ENCODE data around the gene RCBTB1.
"Not testable (repeated sequence)": the region's sequence is repeated elsewhere in the genome, so short reads cannot be mapped to it uniquely, and the experiment has no call there.

Gene RCBTB1

DNA sequence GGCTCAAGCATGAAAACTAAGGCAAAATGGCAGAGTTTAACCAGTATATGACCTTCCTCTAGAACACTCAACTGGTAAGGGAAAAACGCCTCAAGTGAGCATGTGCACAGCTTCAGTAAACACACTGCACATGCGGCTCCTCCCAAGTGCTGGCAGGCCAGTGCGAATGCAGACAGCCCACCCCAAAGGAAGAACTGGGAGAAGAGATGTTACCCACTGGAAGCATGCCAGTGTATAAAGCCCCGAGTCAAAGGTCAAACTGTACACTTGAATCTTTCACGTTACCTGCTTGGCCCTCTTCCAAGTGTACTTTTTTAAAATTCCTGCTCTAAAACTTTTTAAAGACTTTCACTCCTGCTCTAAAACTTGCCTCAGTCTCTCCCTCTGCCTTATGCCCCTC is 19.2 kb upstream of the RCBTB1 start:
- DNase-seq: no peak

DNA sequence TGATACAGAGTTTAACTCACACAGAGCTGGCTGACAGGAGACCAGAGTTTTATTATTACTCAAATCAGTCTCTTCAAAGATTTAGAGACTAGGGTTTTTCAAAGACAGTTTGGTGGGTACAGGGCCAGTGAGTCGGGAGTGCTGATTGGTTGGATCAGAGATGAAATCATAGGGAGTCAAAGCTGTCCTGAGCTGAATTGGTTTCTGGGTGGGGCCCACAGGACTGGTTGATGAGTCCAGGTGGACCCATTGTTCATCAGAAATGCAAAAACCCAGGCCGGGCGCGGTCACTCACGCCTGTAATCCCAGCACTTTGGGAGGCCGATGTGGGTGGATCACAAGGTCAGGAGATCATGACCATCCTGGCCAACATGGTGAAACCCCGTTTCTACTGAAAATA is 17.3 kb upstream of the RCBTB1 start:
- DNase-seq: not testable (repeated sequence)

- no peak for DNase-seq
Measured at GRCh38 chr13:49602005-49602404, 16.6 kb upstream of the RCBTB1 start.

DNA sequence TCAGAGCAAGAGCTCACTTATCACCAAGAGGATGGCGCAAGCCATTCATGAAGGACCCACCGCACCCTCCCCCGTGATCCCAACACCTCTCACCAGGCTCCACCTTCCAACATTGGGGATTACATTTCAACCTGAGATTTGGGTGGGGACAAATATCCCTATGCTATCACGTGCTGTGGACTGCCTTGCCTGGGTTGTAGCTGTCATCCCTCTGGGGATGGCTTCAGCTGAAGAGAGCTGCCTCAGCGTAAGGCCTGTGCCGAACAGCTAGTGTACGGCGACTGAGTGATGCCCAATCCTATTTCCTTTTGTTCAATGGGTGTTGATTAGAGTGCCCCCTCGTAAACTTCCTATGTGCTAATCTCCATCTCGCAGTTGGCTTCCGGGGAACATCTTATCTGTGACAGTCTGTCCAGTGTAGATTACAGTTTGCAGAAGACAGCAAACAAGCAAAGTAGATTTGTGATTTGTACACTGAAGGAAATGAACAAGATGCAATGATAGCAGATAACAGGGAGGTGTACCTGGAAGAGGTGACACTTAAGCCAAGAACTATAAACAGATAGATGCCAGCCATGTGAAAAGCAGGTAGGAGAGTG is 11.8 kb upstream of the RCBTB1 start:
- DNase-seq: no peak

- no peak for DNase-seq
Measured at GRCh38 chr13:49596221-49596620, 10.9 kb upstream of the RCBTB1 start.

GRCh38 chr13:49594576-49594975 is 9.2 kb upstream of the RCBTB1 start:
- DNase-seq: no peak

GRCh38 chr13:49593876-49594275 is 8.5 kb upstream of the RCBTB1 start:
- DNase-seq: not testable (repeated sequence)

DNA sequence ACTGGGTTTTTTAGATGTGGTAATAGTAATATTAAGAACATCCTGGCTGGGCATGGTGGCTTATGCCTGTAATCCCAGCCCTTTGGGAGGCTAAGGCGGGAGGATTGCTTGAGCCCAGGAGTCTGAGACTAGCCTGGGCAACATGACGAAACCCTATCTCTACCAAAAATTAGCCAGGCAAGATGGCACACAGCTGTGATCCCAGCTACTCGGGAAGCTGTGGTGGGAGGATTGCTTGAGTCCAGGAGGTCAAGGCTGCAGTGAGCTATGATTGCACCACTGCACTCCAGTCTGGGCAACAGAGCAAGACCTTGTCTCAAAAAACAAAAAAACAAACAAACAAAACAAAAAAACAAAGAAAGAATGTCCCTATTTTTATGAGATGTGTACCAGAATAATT is 5.4 kb upstream of the RCBTB1 start:
- DNase-seq: not testable (repeated sequence)

DNA sequence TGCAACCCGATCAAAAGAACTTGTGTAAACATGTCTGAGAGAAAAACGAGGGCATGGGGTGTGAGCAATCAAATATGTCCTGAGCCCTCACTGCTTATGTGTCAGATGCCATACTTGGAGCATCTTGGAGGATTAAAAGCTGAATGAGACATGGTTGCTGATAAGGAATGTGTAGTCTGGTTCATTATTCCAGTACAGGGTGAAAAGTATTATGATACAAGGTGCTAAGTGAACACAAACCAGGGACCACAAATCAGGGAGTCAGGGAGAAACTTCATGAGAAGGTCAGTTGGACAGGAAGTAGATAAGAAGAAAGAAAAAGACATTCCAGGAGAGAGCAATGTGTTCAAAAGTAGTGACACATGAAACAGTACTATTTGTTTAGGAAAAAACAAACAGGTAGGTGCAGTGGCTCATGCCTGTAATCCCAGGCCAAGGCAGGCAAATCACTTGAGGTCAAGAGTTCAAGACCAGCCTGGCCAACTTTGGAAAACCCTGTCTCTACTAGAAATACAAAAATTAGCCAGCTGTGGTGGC is 2.0 kb upstream of the RCBTB1 start:
- peak; percentile 8 for DNase-seq

GRCh38 chr13:49586717-49587116 is 1.4 kb upstream of the RCBTB1 start:
- no peak for DNase-seq

- DNase-seq: no peak
Measured at GRCh38 chr13:49584771-49585182, 581 bp downstream of the RCBTB1 start.

- no peak for DNase-seq
Measured at GRCh38 chr13:49580980-49581680, 4.2 kb downstream of the RCBTB1 start.

- DNase-seq: no peak
Measured at GRCh38 chr13:49579501-49579900, 5.9 kb downstream of the RCBTB1 start.

- DNase-seq: no peak
Measured at GRCh38 chr13:49571299-49572240, 13.8 kb downstream of the RCBTB1 start.

GRCh38 chr13:49569993-49570689 is 15.2 kb downstream of the RCBTB1 start:
- DNase-seq: no peak

DNA sequence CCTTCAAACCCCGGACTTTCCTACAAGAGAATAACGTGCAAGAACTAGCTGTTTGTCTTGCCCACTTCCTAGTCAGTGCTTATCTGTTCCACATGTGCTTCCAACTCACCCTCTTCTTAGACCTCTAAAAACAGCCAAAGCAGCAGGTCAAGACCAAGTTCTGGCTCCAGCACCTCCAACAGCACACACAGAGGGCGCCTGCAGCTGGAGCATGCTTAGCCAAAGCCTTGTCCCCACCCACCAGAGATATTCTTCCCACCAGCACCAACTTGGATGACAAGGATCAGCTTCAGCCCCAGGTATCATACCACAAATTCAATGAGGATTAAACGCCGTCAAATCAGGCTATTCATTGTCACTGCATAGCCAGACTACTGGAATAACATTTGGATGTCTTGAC is 17.9 kb downstream of the RCBTB1 start:
- no peak for DNase-seq

DNA sequence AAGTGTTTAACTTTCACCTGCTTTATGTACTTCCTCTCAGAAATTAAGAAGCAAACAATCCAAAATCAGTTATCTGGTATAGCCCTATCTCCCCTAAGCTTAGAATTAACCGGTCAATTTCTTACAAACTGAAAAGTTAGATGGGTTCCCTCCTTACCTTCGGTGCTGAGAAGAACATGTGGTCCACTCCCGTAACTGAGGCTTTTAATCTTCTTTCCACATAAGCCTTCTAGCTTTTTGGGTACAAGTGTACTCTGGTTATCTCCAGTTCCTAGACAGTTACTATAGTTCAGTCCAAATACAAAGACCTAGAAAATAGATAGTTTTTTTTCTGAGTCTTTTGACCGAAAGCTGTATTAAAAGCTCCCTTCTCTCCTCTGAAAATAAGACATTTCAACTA is 18.9 kb downstream of the RCBTB1 start:
- DNase-seq: no peak

DNA sequence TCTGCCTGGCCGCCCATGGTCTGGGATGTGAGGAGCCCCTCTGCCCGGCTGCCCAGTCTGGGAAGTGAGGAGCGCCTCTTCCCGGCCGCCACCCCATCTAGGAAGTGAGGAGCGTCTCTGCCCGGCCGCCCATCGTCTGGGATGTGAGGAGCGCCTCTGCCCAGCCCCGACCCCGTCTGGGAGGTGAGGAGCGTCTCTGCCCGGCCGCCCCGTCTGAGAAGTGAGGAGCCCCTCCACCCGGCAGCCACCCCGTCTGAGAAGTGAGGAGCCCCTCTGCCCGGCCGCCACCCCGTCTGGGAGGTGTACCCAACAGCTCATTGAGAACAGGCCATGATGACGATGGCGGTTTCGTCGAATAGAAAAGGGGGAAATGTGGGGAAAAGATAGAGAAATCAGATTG is 19.9 kb downstream of the RCBTB1 start:
- not testable (repeated sequence) for DNase-seq

DNA sequence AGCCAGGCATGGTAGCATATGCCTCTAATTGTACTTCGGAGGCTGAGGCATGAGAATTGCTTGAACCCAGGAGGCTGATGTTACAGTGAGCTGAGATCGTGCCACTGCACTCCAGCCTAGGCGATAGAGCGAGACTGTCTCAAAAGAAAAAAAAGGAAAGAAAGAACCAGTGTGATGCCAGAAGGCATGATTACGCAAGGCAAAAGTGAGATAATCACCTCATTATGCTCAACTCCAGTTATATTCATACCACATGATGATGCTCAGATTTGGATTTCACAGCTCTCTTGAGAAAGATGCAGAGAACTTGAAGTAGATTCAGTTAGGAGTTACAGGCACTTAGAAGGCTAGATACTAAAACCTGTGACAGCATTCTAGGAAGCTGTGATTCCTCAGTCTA is 21.8 kb downstream of the RCBTB1 start:
- no peak for DNase-seq

DNA sequence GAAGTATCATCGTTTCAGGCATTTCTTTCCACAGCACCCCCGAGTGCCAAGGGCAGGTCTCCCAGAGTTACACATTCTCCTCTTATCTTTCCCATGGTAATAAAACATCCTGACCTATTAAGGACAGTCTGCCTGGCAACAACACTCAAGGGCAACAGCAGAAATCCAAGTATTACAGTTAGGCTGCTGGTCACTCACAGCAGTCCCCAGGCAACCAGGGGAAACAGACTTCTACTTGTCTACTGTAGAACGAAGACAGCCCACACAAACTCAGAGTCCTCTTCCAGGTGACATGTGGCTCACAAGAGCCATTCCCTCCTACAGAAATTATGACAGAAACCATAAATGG is 24.3 kb downstream of the RCBTB1 start:
- DNase-seq: no peak

GRCh38 chr13:49560270-49561061 is 24.9 kb downstream of the RCBTB1 start:
- peak; percentile 18 for DNase-seq

DNA sequence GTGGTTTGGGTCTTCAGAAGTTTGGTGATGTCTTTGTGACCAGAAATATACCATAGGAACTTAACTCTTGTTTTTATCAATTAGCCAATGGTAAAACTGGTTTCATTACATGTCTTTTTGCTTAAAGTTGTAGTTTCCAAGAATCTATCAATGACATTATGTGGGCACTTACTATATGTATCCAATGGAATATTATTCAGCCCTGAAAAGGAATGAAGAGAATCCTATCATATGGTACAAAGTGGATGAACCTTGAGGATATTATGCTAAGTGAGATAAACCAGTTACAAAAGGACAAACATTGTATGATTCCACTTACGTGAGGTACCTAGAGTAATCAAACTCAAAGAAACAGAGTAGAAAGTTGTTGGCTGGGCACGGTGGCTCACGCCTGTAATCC is 26.4 kb downstream of the RCBTB1 start:
- no peak for DNase-seq

All from fibroblast of skin of scalp (primary cell).